SKM-1 treated with dmso at 0.1 percent for 144 hours (cell line): ENCODE data around the gene AK8.

Source experiments
- DNase-seq: peaks from one replicate; lab custom pipeline; 2025; ENCODE audit not compliant: unreplicated experiment; lab: John Stamatoyannopoulos, UW

AK8 gene

DNA sequence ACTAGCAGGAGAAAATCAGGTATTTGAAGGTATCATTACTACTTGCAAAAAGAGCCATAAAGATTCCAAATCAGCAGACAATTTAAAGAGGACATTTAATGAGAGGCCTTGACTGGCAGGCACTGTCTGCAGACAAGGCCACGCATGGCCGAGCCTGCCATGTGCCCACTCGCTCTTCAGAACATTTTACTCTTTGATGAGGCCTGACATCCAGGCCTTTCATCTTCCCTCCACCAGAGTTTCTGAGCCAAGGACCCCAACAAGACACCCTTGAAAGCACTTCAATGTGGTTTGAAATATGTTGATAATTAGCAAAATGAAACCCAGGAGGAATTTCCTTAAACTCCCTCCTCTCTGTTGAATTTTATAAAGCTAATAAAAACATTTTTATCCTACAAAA is 16.4 kb downstream of the AK8 start:
- DNase-seq, result no peak

DNA sequence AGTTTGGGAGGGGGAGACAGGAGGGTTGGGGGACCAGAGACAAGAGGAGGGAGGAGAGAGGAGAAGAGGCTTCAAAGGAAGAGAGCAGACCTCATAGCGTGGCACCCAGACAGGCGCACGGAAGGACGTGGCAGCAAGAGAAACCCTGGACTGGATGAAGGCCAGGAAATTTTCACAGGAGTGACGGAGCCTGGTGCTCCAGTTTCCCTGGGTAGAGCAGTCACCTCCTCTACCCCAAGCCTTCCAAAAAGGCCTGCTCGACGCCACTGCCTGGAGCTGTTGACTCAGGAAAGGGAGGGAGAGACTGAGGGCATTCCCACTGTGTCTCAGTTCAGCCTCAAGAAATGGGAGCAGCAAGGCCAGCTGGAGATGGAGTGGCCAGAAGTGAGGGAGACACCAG is 19.3 kb downstream of the AK8 start:
- DNase-seq, result no peak

DNA sequence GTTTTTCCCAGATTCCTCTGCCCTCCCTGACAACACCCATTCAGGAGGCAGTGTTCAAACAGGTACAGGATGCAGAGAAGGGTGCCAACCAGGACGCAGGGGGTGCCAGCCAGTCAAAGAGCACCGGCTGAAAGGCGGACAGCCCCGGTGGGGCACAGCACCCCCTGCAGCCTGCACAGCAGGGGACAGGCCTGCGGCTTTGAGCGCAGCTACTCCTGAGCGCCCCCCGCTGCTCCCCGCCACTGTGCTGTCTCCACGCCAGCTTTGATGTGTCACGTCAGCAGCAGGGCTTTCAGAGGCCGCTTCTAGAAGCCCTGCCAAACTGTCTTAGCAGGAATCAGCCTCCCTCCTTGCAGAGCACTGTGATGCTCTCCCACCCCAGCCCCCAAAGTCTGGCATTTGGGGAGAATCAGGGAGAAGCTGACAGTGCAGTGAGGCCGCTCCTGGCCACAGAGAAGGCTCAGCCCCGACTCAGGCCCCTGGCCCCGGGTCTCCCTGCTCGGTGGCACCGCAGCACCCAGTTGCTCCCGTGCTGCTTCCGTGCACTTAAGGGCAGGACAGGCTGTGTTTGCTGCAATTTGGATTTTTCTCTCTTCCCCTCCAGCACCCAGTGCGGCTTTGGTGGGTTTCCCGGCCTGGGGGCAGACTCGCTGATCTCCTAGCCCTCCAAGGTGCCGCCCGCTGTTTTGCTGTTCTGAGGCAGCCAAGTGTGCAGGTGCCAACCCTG is 20.3 kb downstream of the AK8 start:
- no peak for DNase-seq

DNA sequence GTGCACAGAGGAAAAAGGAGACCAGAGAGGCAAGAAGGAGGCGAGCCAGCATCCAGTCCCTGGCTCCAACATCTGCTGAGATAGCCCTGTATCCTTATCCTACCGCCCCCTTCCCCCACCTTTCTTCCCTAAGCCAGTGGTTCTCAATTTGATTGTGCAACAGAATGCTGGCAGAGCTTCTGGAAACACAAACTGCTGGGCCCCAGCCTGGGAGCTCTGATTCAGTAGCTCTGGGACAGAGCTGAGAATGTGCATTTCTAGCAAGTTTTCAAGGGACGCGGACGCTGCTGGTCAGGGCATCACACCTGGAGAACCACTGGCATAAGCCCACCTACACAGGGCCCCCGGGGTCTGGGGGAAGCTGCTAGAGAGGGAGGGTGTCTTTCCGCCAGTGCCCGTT is 21.1 kb downstream of the AK8 start:
- DNase-seq, result no peak

DNA sequence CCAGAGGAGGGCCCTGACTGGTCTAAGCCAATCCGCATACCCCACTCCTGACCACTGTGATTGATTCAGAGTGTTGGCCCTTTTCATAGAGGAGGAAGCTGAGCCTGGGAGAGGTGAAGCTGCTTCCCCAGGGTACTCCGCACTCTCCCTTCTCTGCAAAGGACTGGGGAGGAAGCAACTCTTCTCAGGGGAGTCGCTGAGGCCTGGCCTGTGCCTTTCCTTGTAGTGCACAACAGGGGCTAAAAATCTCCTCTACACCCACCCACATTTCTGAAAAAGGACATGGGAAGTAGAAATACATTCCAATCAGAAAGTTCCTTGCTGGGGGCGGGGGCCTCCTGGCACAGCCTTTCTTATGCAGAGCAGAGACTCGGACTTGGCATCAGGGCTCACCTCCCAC is 22.2 kb downstream of the AK8 start:
- DNase-seq, result no peak

DNA sequence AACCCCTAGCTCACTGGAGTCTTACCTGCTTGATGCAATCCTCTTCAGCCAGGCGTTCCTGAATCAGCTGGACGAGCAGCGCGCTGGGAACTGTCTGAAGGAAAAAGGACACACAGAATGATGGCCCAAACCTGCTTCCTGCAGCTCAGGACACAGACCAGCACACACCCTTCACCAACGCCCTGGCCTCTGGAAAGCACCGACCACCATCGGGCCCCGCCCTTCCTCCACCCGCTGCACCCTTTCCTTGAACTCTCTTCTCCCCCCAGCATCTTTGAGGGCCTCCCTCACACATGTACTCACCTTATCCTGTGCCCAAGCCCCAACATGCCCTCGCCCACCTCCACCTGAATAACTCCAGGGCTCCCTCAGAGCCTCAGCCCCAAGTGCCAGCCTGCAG is 23.3 kb downstream of the AK8 start:
- no peak for DNase-seq

DNA sequence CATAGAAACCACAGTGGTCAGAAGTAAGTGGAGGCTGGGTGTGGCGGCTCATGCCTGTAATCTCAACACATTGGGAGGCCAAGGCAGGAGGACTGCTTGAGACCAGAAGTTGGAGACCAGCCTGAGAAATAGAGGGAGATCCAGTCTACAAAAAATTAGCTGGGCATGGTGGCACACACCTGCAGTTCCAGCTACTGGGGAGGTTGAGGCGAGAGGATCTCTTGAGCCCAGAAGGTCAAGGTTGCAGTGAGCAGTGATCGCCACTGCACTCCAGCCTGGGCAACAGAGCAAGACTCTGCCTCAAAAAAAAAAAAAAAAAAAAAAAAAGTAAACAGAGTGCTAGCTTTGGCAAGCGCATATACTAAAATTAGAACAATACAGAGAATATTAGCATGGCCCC is 24.6 kb downstream of the AK8 start:
- no peak for DNase-seq

DNA sequence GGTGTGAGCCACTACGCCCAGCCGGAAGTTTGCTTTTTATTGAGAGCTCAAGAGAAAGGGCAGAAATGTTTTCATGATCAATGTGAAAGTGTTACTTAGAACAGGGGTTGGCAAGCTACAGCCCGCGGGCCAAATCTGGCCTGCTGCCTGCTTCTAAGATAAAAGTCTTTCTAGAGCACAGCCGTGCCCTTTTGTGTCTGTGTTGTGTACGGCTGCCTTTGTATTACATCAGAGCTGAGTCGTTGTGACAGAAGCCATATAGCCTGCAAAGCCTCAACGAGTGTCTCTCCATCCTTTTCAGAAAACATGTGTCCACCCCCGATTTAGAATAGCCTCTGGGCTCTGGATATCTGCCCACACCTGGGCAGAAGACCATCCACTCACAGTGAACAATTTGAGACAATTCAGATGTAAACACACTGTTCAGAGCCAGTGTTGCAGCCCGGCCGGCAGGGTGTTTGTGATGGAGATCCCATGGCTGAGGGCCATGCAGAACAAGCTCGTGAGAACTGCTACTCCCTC is 28.8 kb downstream of the AK8 start:
- no peak for DNase-seq

DNA sequence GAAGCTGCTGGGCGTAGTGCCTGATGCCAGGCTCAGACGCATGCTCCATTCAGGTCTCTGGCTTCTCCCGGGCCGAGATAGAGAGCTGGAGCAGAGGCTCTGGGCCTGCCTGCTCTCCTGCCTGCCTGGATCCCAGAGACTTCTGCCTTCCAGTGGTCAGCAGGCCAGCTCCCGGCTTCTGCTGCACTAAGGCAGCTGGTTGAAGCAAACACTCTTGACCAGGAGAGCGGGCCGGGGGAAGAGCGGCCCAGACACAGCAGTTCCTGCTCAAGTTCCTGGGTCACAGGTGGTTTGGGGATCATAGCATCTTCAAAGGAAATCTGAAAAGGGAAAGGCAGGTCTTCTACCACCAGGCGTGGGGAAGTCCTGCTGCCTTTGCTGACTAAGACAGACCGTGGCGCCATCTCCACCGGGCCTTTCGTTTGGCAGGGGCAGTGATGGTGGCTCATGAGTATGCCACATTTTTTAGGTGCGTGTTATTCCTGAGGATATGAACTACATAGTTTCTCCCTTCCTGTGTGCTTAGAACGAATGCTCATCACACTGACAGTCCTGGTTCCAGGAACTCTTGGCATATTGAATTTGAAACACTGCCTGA is 31.1 kb downstream of the AK8 start:
- no peak for DNase-seq

DNA sequence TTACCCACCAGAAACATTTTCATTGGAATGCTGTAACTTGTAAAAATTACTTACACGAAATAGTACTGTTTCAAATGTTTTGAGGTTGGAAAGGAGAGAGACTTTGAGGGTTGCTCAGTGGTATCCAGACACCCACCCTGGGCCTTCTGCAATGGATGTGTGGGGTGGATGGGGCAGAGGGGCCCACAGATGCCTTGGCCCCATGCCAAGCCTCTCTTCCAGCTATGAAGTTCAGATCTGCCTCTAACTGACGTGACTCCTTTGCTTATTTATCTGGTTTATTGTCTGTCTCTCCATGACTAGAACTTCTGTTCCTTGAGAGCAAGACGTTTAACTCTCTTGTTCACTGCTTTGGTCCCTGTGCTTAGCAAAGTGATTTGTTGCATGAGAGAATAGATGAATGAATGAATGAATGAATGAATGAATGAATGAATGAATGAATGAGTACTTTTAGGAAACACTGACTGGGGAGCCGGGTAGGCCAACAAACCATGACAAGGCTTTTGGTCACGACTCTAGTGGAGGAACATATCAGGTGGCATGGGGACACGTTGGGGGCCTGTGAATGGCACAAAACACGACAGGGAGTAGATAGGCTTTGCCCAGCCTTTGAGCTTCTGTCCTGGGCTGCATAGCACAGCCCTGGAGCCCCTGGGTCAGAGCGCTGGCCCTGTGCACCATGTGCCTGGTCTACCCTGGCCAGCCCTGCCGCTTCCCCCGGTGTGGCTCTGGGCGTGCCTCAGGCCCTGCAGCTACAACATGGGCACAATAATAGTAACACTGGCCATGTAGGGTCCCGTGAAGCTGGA is 31.8 kb downstream of the AK8 start:
- no peak for DNase-seq

DNA sequence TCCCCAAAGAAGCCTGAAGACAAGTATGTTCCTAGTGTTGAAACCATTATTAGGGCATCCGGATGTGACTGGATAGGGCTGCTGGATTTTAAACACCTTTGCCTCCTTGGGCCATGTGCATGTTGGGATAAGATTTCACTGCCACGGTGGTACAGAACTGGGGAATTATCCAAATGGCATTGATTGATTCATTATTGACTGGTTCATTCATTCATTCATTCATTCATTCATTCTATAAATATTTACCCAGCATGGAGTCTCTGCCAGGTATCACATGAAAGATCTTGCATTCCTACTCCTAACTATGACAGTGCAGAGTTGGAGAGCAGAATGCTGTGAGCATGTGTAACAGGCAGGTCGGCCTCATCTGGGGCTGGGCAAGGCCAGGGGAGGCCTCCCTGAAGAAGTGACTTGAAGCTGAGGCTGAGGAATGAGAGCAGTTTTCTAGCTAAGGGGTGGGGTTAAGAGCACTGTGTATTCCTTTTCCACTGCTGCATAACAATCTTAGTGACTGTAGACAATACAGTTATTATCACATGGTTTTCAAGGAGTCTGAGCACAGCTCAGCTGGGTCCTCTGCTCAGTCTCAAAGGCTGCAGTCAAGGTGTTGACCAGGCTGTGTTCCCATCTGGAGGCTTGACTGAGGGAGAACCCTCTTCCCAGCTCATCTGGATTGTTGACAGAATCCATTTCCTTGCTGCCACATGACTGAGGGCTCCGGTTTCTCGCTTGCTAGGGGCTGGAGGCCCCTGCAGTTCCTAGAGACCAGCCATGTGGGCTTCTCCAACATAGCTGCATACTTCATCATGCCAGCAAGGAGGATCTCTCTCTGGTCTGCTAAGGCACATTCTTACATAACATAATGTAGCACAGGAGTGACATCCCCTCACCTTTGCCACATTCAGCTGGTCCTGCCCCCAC is 35.7 kb downstream of the AK8 start:
- DNase-seq, result no peak

DNA sequence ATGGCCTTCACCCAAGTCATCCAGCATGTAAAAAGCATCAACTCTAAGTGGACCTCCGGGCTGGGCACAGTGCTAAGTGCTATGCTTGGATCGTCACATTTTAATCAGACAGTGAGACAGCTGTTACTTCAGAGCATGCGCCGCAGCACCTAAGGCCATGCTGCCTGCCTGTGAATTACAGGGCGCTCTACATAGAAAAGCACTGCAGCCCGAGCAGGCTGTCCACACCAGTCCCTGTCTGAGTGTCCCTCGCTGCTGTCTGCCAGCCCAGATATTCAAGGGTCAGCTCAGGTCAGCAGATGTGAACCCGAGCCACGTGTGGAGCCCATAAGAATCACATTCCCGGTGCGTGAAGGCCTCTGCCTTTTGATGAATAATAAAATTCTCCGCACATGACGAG is 37.1 kb downstream of the AK8 start:
- no peak for DNase-seq

DNA sequence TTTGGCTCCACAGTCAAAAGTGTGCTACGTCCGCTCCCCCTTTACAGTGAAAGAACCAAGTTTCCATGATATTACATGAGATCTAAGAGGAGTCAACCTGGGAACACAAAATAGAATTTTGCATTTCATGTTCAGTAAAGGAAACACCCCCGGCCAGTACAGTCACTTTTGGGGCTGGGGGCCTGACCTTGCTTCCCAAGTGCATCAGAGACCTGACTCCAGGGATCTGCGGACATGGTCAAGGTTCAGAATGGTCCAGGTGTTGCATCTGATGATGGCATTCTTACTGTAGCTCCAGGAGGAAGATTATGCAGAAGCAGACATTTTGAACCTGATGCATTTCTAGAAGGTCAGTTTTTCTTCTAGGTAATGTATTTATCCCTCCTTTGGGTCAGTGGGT is 39.8 kb downstream of the AK8 start:
- no peak for DNase-seq

DNA sequence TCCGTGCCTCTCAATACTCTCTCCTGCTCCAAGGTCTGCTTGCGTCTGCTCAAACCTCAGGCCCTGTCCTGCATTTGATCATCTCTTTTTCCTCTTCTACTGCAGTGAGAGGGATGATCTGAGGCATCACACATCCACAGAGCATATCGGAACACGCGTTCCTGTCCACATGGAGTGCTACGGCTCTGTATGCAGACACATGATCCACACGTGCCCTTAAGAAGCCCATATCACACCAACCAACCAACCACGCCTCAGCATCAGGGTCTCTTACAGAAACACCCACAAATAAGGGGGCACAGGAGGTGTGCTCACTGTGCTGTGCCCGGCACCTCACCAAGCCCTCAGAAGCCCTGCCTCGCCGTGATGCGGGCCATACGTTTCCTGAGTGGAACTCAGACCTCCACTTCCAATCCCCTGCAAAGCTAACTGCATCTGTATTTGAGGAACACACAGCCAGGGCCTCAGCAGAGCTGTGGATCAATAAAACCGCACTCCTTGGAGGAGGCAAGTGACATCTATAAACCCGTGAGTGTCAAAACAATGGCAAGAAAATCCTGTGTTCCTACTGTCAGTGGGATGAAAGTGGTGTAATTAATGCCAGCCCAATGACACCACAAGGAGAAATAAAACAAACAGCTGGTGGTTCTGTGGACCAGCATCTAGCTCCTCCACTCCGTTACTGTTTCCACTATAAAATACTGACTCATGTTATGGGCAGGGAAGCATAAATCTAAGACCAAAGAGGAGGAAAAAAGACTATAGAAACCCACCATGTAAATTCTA is 40.4 kb downstream of the AK8 start:
- no peak for DNase-seq

DNA sequence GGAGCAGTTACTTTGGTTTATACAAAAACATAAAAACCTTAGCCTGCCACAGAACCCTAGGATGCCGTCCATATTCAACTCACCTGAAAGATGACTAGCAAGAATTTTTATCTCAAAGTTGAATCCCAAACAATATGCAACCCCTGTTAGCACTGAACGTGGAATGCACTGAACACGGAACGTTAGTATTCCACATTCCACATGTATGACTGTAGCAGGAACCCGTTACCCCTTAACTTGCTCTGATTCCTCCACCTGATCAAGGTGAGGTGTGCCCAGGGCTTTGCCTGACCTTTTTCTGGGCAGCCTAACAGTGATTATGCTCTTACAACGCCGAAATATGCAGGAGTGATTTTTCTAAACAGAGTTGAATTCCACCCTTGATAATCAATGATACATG is 43.7 kb downstream of the AK8 start:
- DNase-seq, result no peak

DNA sequence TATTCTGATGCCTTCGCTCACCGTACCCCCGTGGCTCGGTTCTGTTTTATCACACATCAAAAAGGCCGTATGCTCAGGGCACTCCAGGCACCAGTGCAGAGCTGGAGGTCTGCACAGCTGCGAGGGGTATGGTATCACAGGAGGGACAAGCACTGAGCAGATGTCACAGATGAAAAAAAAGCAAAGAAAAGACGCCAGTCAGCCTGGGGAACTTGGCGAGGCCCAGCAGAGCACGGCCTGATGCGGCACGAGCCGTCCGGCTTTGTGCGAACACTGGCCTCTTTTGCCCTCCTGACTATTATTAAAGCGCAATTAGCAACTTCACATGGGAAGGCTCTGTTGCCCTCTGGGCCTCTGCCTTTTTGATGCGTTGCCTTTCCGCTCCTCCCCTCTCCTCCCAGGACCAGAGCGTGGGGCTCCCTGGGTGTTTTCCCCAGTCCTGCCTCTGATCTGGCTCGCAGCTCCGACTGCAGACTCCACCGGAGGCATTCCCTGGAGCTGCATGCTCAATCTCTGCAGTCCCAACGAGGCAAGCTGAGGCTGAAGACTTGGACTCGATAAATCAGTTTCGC is 44.4 kb downstream of the AK8 start:
- DNase-seq, result no peak

DNA sequence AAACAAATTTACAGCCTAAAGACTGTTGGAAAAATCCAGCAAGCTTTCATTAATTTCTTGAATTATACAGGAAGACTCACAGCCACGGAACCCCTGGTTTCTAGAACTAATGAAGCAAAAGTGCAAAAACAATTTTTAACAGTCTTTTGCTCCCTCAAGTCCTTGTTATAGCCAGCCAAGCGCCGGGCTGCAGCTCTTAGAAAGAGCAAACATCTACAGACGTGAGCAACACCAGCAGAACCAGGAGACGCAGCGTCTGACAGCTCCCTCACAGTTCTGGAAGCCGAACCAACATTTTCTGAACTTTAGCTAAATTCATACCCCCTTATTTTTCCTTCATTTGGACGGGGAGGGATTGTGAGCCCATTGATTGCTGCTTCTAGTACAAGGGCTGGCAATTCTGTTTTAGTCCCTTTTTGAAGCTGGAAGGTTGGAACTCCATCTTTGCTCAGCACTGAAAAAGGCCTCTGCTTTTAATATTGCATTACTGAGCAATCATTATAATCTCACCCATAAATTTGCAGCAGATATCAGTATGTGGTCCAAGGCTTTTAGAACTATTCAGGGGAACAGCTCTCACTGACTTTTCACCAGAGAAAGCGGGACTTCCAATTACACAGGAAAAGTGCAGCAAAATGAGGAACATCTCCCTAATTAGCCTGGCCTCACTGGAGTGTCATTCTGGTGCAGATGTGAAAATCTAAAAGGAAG is 45.8 kb downstream of the AK8 start:
- DNase-seq, result no peak

DNA sequence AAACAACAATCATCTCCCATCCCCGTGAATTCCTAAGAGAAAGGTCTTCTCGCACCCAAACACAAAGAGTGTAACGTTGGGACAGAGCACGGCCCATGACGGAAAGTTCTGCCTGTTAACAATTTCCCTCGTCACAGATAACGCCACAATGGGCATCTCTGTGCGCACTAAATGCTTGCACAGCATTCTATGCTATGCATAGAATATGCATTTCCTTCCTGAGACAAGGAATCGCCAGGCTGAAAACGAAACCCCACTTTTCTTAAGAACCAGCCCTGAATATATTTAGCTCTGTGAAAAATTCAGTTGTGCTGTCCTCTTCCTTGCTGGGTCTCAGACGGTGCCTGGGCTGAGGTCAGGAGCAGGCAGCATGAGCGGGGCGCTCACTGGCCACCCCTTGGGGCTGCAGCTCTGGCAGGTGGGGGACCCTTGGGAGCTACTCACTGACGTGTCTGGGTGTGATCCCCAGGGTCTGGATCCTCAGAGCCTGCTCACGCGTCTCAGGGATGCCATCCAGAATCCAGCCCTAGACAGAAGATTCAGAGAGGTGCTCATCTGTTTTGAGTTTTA is 49.8 kb downstream of the AK8 start:
- no peak for DNase-seq

DNA sequence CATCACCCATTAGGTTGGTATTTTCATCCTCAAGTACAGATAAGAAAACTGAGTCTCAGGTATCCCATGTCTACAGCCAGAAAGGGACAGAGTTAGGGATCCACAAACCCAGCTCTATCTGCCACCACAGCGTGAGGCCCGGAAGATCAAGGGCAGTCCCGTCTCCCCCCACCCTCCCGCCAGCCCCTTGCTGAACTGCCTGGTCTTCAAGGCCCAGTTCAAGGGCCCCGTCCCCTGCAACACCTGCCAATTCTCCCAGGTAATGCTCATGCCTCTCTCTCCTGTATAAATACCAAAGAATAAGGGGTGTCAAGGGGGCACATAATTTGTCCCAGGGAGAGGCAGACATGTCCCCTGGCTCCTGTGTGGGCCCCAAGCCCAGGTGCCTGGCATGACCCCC is 50.7 kb downstream of the AK8 start:
- DNase-seq, result no peak
